D721Med (cell line): ENCODE data around the gene KCNK13.
"Not testable (repeated sequence)": the region's sequence is repeated elsewhere in the genome, so short reads cannot be mapped to it uniquely, and the experiment has no call there.

Experiments
- DNase-seq: peaks from one replicate; pipeline ENCODE4 v3.0.0; 2011; ENCODE audit warnings: low spot score; ENCODE audit not compliant: insufficient read length
- FAIRE-seq: peaks from 2 replicates; lab custom pipeline; 2011; peaks lifted over from hg19 to GRCh38; lab: Jason Lieb, UNC
- CTCF ChIP-seq: IDR thresholded peaks from 2 replicates; pipeline ENCODE4 v1.5.1; 2012; ENCODE audit warnings: mild to moderate bottlenecking, control low read depth; ENCODE audit not compliant: insufficient read depth; ENCODE audit errors: missing control alignments

KCNK13 gene

GRCh38 chr14:90088176-90088575 is 26.4 kb downstream of the KCNK13 start:
- TF ChIP-seq CTCF = no peak
- no peak for FAIRE-seq
- no peak for DNase-seq

GRCh38 chr14:90089486-90089885 is 27.7 kb downstream of the KCNK13 start:
- DNase-seq = not testable (repeated sequence)

GRCh38 chr14:90091393-90091792 is 29.6 kb downstream of the KCNK13 start:
- DNase-seq = no peak
- no peak for TF ChIP-seq CTCF
- FAIRE-seq = no peak

More at GRCh38 chr14:90089486-90089885, 27.7 kb downstream of the KCNK13 start:
- not testable (repeated sequence) for FAIRE-seq

GRCh38 chr14:90093942-90094595 is 32.3 kb downstream of the KCNK13 start:
- DNase-seq (no peak), FAIRE-seq (no peak)
- TF ChIP-seq CTCF = no peak

- FAIRE-seq = no peak
- no peak for TF ChIP-seq CTCF
- no peak for DNase-seq
Observed at GRCh38 chr14:90095096-90095495, 33.3 kb downstream of the KCNK13 start.

GRCh38 chr14:90096566-90096965 is 34.8 kb downstream of the KCNK13 start:
- TF ChIP-seq CTCF = no peak
- DNase-seq (no peak), FAIRE-seq (no peak)

GRCh38 chr14:90103808-90104207 is 42.0 kb downstream of the KCNK13 start:
- no peak for TF ChIP-seq CTCF
- FAIRE-seq (no peak), DNase-seq (no peak)
